Activated CD4-positive, alpha-beta T cell treated with anti-CD3 and anti-CD28 coated beads, Interleukin-2, amount 50 U/mL, for 24 hours (primary cell): Measurements from ENCODE around the gene PSMG2.
"Not testable (repeated sequence)": the region's sequence is repeated elsewhere in the genome, so short reads cannot be mapped to it uniquely, and the experiment has no call there.

ENCODE experiments used
- DNase-seq, 2 donors: peaks; one replicate each; pipeline ENCODE4 v3.0.0-alpha.2; 2020; ENCODE audit warnings: low read depth in 1 of 2, low spot score in 1 of 2

Gene PSMG2

GRCh38 chr18:12758566-12758965 lies 55.7 kb downstream of the PSMG2 start:
- DNase-seq, result not testable (repeated sequence)

GRCh38 chr18:12765126-12765525 lies 62.3 kb downstream of the PSMG2 start:
- DNase-seq, result no peak

DNA sequence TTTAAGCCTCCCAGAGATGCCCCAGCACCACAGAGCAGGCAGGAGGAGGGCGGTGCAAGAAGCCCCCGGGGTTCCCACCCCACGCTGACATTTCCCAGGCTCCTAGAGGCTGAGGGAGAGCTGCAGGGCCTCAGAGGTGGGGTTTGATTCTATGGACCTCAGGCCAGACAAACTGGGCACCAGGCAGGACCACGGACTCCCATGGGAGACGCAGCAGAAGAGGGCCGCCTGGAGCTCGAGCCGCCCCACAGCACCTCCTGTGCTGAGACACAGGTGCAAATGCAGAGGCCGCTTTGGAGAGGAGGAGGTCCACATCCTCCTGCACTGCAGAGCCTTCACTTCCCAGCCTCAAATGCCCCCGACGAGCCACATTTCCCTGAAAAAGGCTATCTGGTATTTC lies 62.7 kb downstream of the PSMG2 start:
- DNase-seq, result no peak

- DNase-seq, result no peak
Measured at GRCh38 chr18:12766986-12767433, 64.2 kb downstream of the PSMG2 start.

DNA sequence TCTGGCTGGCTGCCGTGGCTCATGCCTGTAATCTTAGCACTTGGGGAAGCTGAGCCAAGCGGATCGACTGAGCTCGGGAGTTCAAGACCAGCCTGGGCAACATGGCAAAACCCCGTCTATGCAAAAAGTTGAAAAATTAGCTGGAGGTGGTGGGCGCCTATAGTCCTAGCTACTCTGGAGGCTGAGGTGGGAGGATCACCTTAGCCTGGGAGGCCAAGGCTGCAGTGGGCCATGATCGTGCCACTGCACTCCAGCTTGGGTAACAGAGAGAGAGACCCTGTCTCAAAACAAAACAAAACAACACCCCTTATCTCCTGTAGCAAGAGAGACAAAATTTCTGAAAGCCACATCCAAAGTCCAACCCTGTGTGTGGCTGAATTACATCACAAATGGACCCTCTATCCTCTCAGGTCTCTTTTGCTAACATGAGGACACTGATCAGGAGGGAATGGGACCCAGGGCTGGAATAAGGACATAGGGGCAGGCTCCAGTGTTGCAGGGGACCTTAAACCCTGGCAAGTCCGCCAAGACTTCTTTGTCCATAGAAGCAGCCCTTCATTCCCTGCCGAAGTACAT lies 64.8 kb downstream of the PSMG2 start:
- DNase-seq, result no peak

DNA sequence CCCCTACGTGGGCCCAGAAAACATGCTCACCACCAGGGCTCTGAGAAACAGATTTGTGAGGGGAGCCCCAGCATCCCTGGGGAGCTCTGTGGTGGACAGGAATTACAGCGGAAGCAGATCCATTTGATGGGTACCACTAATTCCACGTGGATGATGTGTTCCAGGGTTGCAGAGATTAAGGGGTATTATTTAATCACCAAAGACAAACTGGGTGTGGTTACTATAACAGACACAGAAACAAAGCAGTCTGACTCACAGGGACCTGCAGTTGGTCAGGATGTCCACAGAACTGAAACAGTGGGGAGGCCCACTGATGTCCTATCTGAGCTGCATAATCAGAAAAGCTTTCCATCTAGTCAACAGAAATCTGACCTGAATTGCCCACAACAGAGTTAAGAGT lies 65.8 kb downstream of the PSMG2 start:
- no peak for DNase-seq

DNA sequence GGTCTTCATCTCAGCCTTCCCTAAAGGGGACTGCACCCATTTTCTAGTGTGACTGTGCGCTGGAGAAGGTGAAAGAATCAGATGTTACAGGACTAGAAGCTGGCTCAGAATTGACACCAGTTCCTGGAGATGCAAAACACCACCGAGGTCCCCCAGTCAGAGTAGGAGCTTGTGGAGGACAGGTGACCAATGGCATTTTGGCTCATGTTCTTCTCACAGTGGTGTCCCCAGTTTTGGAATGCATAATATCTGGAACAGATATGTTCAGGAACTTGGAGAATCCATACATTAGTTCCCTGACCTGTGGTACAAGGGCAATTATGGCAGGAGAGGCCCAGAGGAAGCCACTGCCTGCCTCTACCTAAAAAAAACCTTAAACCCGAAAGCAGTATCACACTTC lies 66.3 kb downstream of the PSMG2 start:
- no peak for DNase-seq

DNA sequence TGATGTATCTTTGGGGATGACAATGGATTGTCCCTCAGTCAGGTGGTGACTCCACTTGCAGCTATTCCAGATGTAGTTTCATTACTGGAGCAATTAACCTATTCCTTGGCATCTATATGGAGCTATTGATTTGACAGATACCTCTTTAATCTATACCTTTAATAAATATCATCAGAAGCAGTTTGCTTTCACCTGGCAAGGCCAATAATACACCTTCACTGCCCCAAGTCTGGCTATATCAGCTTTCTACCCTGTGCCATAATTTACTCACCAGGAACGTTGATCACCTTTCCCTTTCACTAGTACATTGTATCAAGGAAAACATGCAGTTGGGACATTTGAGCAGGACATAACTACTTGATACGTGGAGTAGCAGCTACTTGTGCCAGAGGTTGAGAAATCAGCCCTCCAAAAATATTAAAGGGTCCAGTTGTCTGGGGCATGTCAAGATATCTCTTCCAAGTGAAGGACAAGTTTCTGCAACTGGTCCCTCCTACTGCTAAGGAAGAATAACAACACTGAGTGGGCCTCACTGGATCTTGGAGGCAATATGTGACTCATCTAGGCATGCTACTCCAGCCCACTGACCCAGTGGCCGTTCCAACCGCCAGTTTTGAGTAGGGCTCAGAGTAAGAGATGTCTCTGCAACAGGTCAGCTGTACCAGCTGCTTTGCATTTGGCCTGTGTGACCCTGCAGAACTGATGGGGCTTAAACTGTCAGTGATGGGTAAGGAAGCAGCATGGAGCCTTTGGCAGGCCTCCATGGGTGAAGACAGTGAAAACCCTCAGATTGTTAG lies 67.0 kb downstream of the PSMG2 start:
- no peak for DNase-seq

DNA sequence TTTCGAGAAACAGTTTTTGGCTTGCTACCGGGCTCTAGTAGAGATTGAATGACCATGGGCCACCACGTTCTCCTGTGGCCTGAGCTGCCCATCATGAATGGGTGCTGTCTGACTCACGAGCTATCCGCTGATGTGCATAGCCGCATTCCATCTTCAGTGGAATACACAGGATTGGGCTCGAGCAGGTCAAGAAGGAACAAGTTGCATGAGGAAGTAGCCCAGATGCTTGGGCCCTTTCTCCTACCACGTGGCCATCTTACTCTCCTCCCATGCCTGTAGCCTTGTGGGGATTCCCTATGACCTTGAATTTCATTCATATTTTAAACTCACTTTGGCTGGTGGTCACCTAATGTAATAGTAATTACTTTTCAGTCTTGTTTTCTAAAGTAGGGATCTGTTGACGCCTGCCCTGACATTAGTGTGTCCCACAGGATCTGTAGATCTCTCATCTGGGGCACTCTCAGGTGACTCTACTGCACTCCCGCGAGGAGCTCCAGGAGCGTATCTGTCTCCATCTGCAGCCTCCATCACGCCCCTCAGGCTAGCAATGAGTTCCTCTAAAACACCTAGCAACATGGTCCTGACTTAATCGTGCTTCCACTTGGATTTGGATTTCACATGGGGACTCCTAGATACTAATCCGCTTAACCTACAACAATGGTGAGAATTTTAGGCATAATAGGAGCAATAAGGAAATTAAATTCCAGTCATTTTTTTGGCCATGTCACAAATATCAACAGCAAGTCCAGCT lies 67.8 kb downstream of the PSMG2 start:
- DNase-seq, result no peak

DNA sequence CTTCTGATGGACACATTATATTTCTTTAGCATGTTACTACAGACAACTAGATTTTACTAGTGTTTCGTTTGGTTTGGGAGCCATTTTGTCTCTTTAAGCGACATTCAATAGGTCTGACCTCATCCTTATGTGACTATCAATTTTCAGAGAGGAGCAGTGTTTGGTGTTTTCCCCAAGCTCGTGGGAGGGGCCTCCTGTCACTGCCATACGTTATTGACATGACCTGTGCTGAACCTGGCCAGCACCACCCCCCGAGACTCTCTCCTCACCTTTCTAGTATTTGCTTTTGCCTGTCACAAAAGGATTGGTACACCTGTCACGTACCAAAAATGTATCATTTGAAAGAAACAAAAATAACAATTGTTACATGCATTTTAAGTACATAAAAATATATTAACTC lies 69.3 kb downstream of the PSMG2 start:
- no peak for DNase-seq

GRCh38 chr18:12773369-12773768 lies 70.5 kb downstream of the PSMG2 start:
- no peak for DNase-seq

- DNase-seq, result no peak
Measured at GRCh38 chr18:12774982-12775381, 72.1 kb downstream of the PSMG2 start.
